ENCODE results near the gene WDR74. TPM values are rescaled to one million over a fixed set of nuclear protein-coding genes. Genes with fewer than 3 reads are reported as not detected.

WDR74 gene
- total and polyA plus RNA-seq, 2 of the 13 experiments (the other 11 are each of a cell fraction or from before 2014, with no cell fraction given), result 77.0 to 83.3 TPM

DNA sequence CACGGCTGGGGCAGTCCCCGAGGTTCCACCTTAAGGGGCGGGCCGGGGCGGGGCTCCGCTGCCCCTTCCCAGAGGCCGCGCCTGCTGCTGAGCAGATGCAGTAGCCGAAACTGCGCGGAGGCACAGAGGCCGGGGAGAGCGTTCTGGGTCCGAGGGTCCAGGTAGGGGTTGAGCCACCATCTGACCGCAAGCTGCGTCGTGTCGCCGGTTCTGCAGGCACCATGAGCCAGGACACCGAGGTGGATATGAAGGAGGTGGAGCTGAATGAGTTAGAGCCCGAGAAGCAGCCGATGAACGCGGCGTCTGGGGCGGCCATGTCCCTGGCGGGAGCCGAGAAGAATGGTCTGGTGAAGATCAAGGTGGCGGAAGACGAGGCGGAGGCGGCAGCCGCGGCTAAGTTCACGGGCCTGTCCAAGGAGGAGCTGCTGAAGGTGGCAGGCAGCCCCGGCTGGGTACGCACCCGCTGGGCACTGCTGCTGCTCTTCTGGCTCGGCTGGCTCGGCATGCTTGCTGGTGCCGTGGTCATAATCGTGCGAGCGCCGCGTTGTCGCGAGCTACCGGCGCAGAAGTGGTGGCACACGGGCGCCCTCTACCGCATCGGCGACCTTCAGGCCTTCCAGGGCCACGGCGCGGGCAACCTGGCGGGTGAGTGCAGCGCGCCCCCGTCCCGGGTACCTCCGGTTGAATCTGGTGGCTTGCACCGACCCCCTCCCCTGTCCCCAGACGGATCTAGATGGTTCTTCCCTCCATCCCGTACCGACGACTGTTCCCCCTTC is 41.6 kb upstream of the WDR74 start, which contains the start of gene SLC3A2 (continued):
- TF ChIP-seq ZNF780A (CRISPR knock-in tag; IDR thresholded peaks at IDR 0.05) (peak; percentile 74; the same call in 1 of the 2 replicates), ZNF678 (CRISPR knock-in tag; IDR thresholded peaks at IDR 0.05) (no peak), ZNF205 (CRISPR knock-in tag; IDR thresholded peaks at IDR 0.05) (peak; percentile 61; the same call in 1 of the 2 replicates), ZNF615 (CRISPR knock-in tag; IDR thresholded peaks at IDR 0.05; ENCODE audit: borderline replicate concordance) (peak; percentile 27; the same call in 1 of the 2 replicates), FLYWCH1 (CRISPR knock-in tag; IDR thresholded peaks at IDR 0.05) (no peak), ZNF674 (CRISPR knock-in tag; IDR thresholded peaks at IDR 0.05; ENCODE audit: low read depth) (0 out of 2 replicates have a peak, but pooled peaks have one; percentile 68), ZNF841 (CRISPR knock-in tag; IDR thresholded peaks at IDR 0.05; ENCODE audit: borderline replicate concordance) (no peak), ZZZ3 (CRISPR knock-in tag; IDR thresholded peaks at IDR 0.05; ENCODE audit: borderline replicate concordance) (peak; percentile 65; the same call in 1 of the 2 replicates), ARID2 (CRISPR knock-in tag; IDR thresholded peaks at IDR 0.05; ENCODE audit: borderline replicate concordance) (0 out of 2 replicates have a peak, but pooled peaks have one; percentile 49), ZMYM2 (CRISPR knock-in tag; IDR thresholded peaks at IDR 0.05) (0 out of 2 replicates have a peak, but pooled peaks have one; percentile 6), ZNF792 (CRISPR knock-in tag; IDR thresholded peaks at IDR 0.05) (no peak; the same call in 1 of the 2 replicates), RBM22 (optimal IDR thresholded peaks at IDR 0.05; ENCODE audit: low read length) (peak; percentile 93), NFKB2 (CRISPR knock-in tag; IDR thresholded peaks at IDR 0.05; ENCODE audit: borderline replicate concordance) (peak; percentile 80), HNRNPL (IDR thresholded peaks at IDR 0.05; ENCODE audit: low read depth, low read length) (peak; percentile 68; the same call in 1 of the 2 replicates)
- TF ChIP-seq, protein P1, sequence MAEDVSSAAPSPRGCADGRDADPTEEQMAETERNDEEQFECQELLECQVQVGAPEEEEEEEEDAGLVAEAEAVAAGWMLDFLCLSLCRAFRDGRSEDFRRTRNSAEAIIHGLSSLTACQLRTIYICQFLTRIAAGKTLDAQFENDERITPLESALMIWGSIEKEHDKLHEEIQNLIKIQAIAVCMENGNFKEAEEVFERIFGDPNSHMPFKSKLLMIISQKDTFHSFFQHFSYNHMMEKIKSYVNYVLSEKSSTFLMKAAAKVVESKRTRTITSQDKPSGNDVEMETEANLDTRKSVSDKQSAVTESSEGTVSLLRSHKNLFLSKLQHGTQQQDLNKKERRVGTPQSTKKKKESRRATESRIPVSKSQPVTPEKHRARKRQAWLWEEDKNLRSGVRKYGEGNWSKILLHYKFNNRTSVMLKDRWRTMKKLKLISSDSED (CRISPR knock-in tag; IDR thresholded peaks at IDR 0.05), result no peak
- TF ChIP-seq, protein P2, sequence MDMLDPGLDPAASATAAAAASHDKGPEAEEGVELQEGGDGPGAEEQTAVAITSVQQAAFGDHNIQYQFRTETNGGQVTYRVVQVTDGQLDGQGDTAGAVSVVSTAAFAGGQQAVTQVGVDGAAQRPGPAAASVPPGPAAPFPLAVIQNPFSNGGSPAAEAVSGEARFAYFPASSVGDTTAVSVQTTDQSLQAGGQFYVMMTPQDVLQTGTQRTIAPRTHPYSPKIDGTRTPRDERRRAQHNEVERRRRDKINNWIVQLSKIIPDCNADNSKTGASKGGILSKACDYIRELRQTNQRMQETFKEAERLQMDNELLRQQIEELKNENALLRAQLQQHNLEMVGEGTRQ (IDR thresholded peaks at IDR 0.05; ENCODE audit: low read depth, low read length), result no peak
- TF ChIP-seq, protein P2 (CRISPR knock-in tag; IDR thresholded peaks at IDR 0.05; ENCODE audit: borderline replicate concordance), result no peak
- TF ChIP-seq, protein P3, sequence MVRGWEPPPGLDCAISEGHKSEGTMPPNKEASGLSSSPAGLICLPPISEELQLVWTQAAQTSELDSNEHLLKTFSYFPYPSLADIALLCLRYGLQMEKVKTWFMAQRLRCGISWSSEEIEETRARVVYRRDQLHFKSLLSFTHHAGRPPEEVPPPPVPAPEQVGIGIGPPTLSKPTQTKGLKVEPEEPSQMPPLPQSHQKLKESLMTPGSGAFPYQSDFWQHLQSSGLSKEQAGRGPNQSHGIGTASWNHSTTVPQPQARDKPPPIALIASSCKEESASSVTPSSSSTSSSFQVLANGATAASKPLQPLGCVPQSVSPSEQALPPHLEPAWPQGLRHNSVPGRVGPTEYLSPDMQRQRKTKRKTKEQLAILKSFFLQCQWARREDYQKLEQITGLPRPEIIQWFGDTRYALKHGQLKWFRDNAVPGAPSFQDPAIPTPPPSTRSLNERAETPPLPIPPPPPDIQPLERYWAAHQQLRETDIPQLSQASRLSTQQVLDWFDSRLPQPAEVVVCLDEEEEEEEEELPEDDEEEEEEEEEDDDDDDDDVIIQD (CRISPR knock-in tag; IDR thresholded peaks at IDR 0.05; ENCODE audit: low read depth), result no peak
- TF ChIP-seq, protein P4, sequence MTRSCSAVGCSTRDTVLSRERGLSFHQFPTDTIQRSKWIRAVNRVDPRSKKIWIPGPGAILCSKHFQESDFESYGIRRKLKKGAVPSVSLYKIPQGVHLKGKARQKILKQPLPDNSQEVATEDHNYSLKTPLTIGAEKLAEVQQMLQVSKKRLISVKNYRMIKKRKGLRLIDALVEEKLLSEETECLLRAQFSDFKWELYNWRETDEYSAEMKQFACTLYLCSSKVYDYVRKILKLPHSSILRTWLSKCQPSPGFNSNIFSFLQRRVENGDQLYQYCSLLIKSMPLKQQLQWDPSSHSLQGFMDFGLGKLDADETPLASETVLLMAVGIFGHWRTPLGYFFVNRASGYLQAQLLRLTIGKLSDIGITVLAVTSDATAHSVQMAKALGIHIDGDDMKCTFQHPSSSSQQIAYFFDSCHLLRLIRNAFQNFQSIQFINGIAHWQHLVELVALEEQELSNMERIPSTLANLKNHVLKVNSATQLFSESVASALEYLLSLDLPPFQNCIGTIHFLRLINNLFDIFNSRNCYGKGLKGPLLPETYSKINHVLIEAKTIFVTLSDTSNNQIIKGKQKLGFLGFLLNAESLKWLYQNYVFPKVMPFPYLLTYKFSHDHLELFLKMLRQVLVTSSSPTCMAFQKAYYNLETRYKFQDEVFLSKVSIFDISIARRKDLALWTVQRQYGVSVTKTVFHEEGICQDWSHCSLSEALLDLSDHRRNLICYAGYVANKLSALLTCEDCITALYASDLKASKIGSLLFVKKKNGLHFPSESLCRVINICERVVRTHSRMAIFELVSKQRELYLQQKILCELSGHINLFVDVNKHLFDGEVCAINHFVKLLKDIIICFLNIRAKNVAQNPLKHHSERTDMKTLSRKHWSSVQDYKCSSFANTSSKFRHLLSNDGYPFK (CRISPR knock-in tag; IDR thresholded peaks at IDR 0.05; ENCODE audit: borderline replicate concordance), result peak; percentile 83
- TF ChIP-seq, protein P5, sequence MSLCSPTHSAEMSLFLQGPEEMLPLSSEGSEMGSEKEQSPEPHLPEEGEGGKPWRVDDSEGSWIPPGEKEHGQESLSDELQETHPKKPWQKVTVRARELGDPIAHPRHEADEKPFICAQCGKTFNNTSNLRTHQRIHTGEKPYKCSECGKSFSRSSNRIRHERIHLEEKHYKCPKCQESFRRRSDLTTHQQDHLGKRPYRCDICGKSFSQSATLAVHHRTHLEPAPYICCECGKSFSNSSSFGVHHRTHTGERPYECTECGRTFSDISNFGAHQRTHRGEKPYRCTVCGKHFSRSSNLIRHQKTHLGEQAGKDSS (CRISPR knock-in tag; IDR thresholded peaks at IDR 0.05; ENCODE audit: borderline replicate concordance, low read depth), result no peak; the same call in 1 of the 2 replicates

Measured in HepG2 (cell line).